GM12892 (cell line): ENCODE results near the gene C15orf62.

Experiments
- POLR2A ChIP-seq: IDR thresholded peaks from 2 replicates; pipeline ENCODE4 v1.6.1; 2011; ENCODE audit warnings: low read depth, low read length, control low read depth
- POLR2AphosphoS5 ChIP-seq: IDR thresholded peaks from 2 replicates; pipeline ENCODE4 v1.6.1; 2011; ENCODE audit warnings: low read depth, low read length, control low read depth

- no peak for TF ChIP-seq POLR2A
- no peak for TF ChIP-seq POLR2AphosphoS5
These were observed 20.9 kb downstream of the C15orf62 start for GRCh38 chr15:40790718-40791117.
